Measurements from ENCODE around the gene CLDN22. TPM values are rescaled to one million over a fixed set of nuclear protein-coding genes. Genes with fewer than 3 reads are reported as not detected.

The CLDN22 gene
- total and polyA plus RNA-seq, 4 donors, result 0.05 TPM; not detected in 3

- TF ChIP-seq, protein P1, sequence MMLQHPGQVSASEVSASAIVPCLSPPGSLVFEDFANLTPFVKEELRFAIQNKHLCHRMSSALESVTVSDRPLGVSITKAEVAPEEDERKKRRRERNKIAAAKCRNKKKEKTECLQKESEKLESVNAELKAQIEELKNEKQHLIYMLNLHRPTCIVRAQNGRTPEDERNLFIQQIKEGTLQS (IDR thresholded peaks at IDR 0.05), result no peak
- TF ChIP-seq NR2F2 (IDR thresholded peaks at IDR 0.05), result no peak
- TF ChIP-seq FOXA2 (IDR thresholded peaks at IDR 0.05), result no peak
- TF ChIP-seq RXRA (IDR thresholded peaks at IDR 0.05), result no peak
- TF ChIP-seq YY1 (IDR thresholded peaks at IDR 0.05), result no peak
- TF ChIP-seq CTCF (IDR thresholded peaks at IDR 0.05; ENCODE audit: low read depth, low read length, missing input control), result no peak
- no peak for TF ChIP-seq HNF4A (conservative IDR thresholded peaks at IDR 0.05)
- no peak for TF ChIP-seq MAX (IDR thresholded peaks at IDR 0.05)
- TF ChIP-seq RAD21 (IDR thresholded peaks at IDR 0.05), result no peak
- no peak for TF ChIP-seq SP1 (IDR thresholded peaks at IDR 0.05)
- TF ChIP-seq GABPA (IDR thresholded peaks at IDR 0.05 in 1 of 2, conservative IDR thresholded peaks at IDR 0.05 in 1 of 2), result no peak
- TF ChIP-seq HNF4G (IDR thresholded peaks at IDR 0.05), result no peak
- 90% methylated on average over 10 of the region's 10 CpGs for WGBS
- peaks cover 0 to 29% (median 17%) of the 10 kb centered on the region in 4 donors for H3K36me3 ChIP-seq (ENCODE audit: control insufficient read depth in 4 of 4, insufficient read depth in 3 of 4, low read depth in 1 of 4, low read length in 3 of 4)
- H3K9ac ChIP-seq (ENCODE audit: low read depth in 1 of 2, low read length in 2 of 2), result no peak overlapping the region
- H3K9me3 ChIP-seq (ENCODE audit: control insufficient read depth in 4 of 4, low read length in 3 of 4), result no peaks in the 10 kb centered on the region
- H3K27ac ChIP-seq (ENCODE audit: low read depth in 1 of 2, low read length in 2 of 2), result no peak overlapping the region
- DNase-seq (ENCODE audit: low spot score), result no peak
- H3K4me1 ChIP-seq (ENCODE audit: control insufficient read depth in 4 of 4, insufficient read depth in 4 of 4, low read length in 3 of 4), result no peaks in the 10 kb centered on the region
- no peaks in the 10 kb centered on the region for H3K27me3 ChIP-seq (ENCODE audit: control insufficient read depth in 4 of 4, insufficient read depth in 4 of 4, low read length in 3 of 4)
- H3K4me3 ChIP-seq (ENCODE audit: low read depth in 1 of 3, low read length in 3 of 3), result no peak overlapping the region
Measured at GRCh38 chr4:183318656-183319055, 1.4 kb downstream of the CLDN22 start.

GRCh38 chr4:183314806-183315205 lies 5.3 kb downstream of the CLDN22 start:
- Histone ChIP-seq H3K27ac (ENCODE audit: low read depth in 1 of 2, low read length in 2 of 2) (no peak overlapping the region), H3K9ac (ENCODE audit: low read depth in 1 of 2, low read length in 2 of 2) (no peak overlapping the region), H3K4me1 (ENCODE audit: control insufficient read depth in 4 of 4, insufficient read depth in 4 of 4, low read length in 3 of 4) (no peaks in the 10 kb centered on the region), H3K36me3 (ENCODE audit: control insufficient read depth in 4 of 4, insufficient read depth in 3 of 4, low read depth in 1 of 4, low read length in 3 of 4) (peaks cover 2 to 48% (median 25%) of the 10 kb centered on the region in 4 donors), H3K4me3 (ENCODE audit: low read depth in 1 of 3, low read length in 3 of 3) (no peak overlapping the region), H3K27me3 (ENCODE audit: control insufficient read depth in 4 of 4, insufficient read depth in 4 of 4, low read length in 3 of 4) (no peaks in the 10 kb centered on the region), H3K9me3 (ENCODE audit: control insufficient read depth in 4 of 4, low read length in 3 of 4) (no peaks in the 10 kb centered on the region)
- WGBS, result 91% methylated on average over 9 of the region's 9 CpGs
- no peak for DNase-seq (ENCODE audit: low spot score)
- TF ChIP-seq FOXA2 (IDR thresholded peaks at IDR 0.05) (no peak), ZBTB33 (IDR thresholded peaks at IDR 0.05) (no peak), GABPA (IDR thresholded peaks at IDR 0.05 in 1 of 2, conservative IDR thresholded peaks at IDR 0.05 in 1 of 2) (no peak), HNF4G (IDR thresholded peaks at IDR 0.05) (no peak), SP1 (IDR thresholded peaks at IDR 0.05) (no peak), FOXA1 (IDR thresholded peaks at IDR 0.05) (no peak), RXRA (IDR thresholded peaks at IDR 0.05) (no peak), YY1 (IDR thresholded peaks at IDR 0.05) (no peak), REST (IDR thresholded peaks at IDR 0.05) (no peak), CTCF (IDR thresholded peaks at IDR 0.05; ENCODE audit: low read depth, low read length, missing input control) (no peak), RAD21 (IDR thresholded peaks at IDR 0.05) (no peak), NR2F2 (IDR thresholded peaks at IDR 0.05) (no peak), MAX (IDR thresholded peaks at IDR 0.05) (no peak), EGR1 (IDR thresholded peaks at IDR 0.05; ENCODE audit: low read depth in 2 of 2) (no peak)

Measured in liver (tissue), 9 donors.